ENCODE measurements around the gene HBM. TPM values are rescaled to one million over a fixed set of nuclear protein-coding genes. Genes with fewer than 3 reads are reported as not detected.
"Not testable (repeated sequence)": the region's sequence is repeated elsewhere in the genome, so short reads cannot be mapped to it uniquely, and the experiment has no call there.

HBM gene
- total RNA-seq, 1 donor from 2014 or later: not detected

- H3K27me3 Mint-ChIP-seq (ENCODE audit: low read depth): peaks cover 18% of the 10 kb centered on the region
- TF ChIP-seq CTCF (IDR thresholded peaks at IDR 0.05): no peak
- no peaks in the 10 kb centered on the region for H3K9me3 Mint-ChIP-seq (ENCODE audit: low read depth)
- H3K27ac Mint-ChIP-seq (ENCODE audit: unreplicated experiment): no peak overlapping the region
- no peak for DNase-seq (ENCODE audit: low spot score)
- H3K4me3 Mint-ChIP-seq (ENCODE audit: unreplicated experiment): peak overlapping the region; percentile 63
- H3K4me1 Mint-ChIP-seq (ENCODE audit: low read depth): peaks cover 8% of the 10 kb centered on the region
- peaks cover 1% of the 10 kb centered on the region for H3K36me3 Mint-ChIP-seq (ENCODE audit: low read depth)
These were observed 11.4 kb upstream of the HBM start for GRCh38 chr16:154217-155030.

GRCh38 chr16:155031-155398 lies 10.8 kb upstream of the HBM start:
- no peaks in the 10 kb centered on the region for H3K9me3 Mint-ChIP-seq (ENCODE audit: low read depth)
- DNase-seq (ENCODE audit: low spot score): no peak
- no peak overlapping the region for H3K27ac Mint-ChIP-seq (ENCODE audit: unreplicated experiment)
- peak overlapping the region; percentile 63 for H3K4me3 Mint-ChIP-seq (ENCODE audit: unreplicated experiment)
- peaks cover 21% of the 10 kb centered on the region for H3K27me3 Mint-ChIP-seq (ENCODE audit: low read depth)
- H3K36me3 Mint-ChIP-seq (ENCODE audit: low read depth): peaks cover 1% of the 10 kb centered on the region
- TF ChIP-seq CTCF (IDR thresholded peaks at IDR 0.05): no peak
- H3K4me1 Mint-ChIP-seq (ENCODE audit: low read depth): peaks cover 6% of the 10 kb centered on the region

- peak; percentile 54 for DNase-seq (ENCODE audit: low spot score)
- H3K9me3 Mint-ChIP-seq (ENCODE audit: low read depth): no peaks in the 10 kb centered on the region
- peaks cover 1% of the 10 kb centered on the region for H3K36me3 Mint-ChIP-seq (ENCODE audit: low read depth)
- no peak for TF ChIP-seq CTCF (IDR thresholded peaks at IDR 0.05)
- no peak overlapping the region for H3K4me3 Mint-ChIP-seq (ENCODE audit: unreplicated experiment)
- H3K27me3 Mint-ChIP-seq (ENCODE audit: low read depth): peaks cover 27% of the 10 kb centered on the region
- H3K27ac Mint-ChIP-seq (ENCODE audit: unreplicated experiment): no peak overlapping the region
- peaks cover 6% of the 10 kb centered on the region for H3K4me1 Mint-ChIP-seq (ENCODE audit: low read depth)
These were observed 6.5 kb upstream of the HBM start for GRCh38 chr16:159136-159849.

GRCh38 chr16:160242-160641 lies 5.5 kb upstream of the HBM start:
- H3K36me3 Mint-ChIP-seq (ENCODE audit: low read depth); H3K27ac Mint-ChIP-seq (ENCODE audit: unreplicated experiment); DNase-seq (ENCODE audit: low spot score); H3K4me3 Mint-ChIP-seq (ENCODE audit: unreplicated experiment); H3K9me3 Mint-ChIP-seq (ENCODE audit: low read depth); H3K4me1 Mint-ChIP-seq (ENCODE audit: low read depth): not testable (repeated sequence)
- H3K27me3 Mint-ChIP-seq (ENCODE audit: low read depth): peaks cover 24% of the 10 kb centered on the region

GRCh38 chr16:160691-161190 lies 5.0 kb upstream of the HBM start:
- Mint-ChIP-seq H3K9me3 (ENCODE audit: low read depth) (no peaks in the 10 kb centered on the region), H3K27me3 (ENCODE audit: low read depth) (peaks cover 26% of the 10 kb centered on the region), H3K36me3 (ENCODE audit: low read depth) (peaks cover 1% of the 10 kb centered on the region), H3K4me1 (ENCODE audit: low read depth) (peaks cover 6% of the 10 kb centered on the region), H3K27ac (ENCODE audit: unreplicated experiment) (no peak overlapping the region), H3K4me3 (ENCODE audit: unreplicated experiment) (no peak overlapping the region)
- DNase-seq (ENCODE audit: low spot score): no peak
- TF ChIP-seq CTCF (IDR thresholded peaks at IDR 0.05): no peak

Measured in chondrocyte (in vitro differentiated cells).